Esophagus squamous epithelium (tissue), 5 donors: ENCODE results near the gene SCRN3. TPM values are rescaled to one million over a fixed set of nuclear protein-coding genes. Genes with fewer than 3 reads are reported as not detected.

Experiments
- DNase-seq: peaks from one replicate; lab custom pipeline; 2025; lab: John Stamatoyannopoulos, UW
- H3K27ac ChIP-seq, 4 donors: fragments of 200-600 bp; sonication (generic); one replicate each; pipeline ENCODE4 v1.5.1; 2016 to 2019; ENCODE audit warnings: mild to moderate bottlenecking in 1 of 4
- H3K27me3 ChIP-seq, 4 donors: fragments of 200-600 bp; sonication (generic); 1 replicate in 3 of 4; 2 replicates in 1 of 4; pipeline versions ENCODE4 v1.5.1 to v1.6.0; 2017 to 2021; ENCODE audit warnings: antibody characterized with exemption in 1 of 4
- H3K36me3 ChIP-seq, 3 donors: fragments of 200-600 bp; sonication (generic); one replicate each; pipeline ENCODE4 v1.5.1; 2016 to 2019
- H3K4me1 ChIP-seq, 3 donors: fragments of 200-600 bp; sonication (generic); one replicate each; pipeline ENCODE4 v1.5.1; 2017 to 2019
- H3K4me3 ChIP-seq, 4 donors: fragments of 200-600 bp; sonication (generic); 1 replicate in 3 of 4; 2 replicates in 1 of 4; pipeline ENCODE4 v1.5.1; 2016 to 2019; ENCODE audit warnings: mild to moderate bottlenecking in 2 of 4, moderate library complexity in 1 of 4
- H3K9me3 ChIP-seq, 3 donors: fragments of 200-600 bp; sonication (generic); one replicate each; pipeline ENCODE4 v1.5.1; 2016 to 2019
- CTCF ChIP-seq, 6 experiments: fragments of 450-650 bp in 4 of 6; fragments of 200-600 bp in 2 of 6; sonication (generic) in 2 of 6; IDR thresholded peaks; one replicate each; pipeline ENCODE4 v1.5.1; 2016 to 2019; ENCODE audit warnings: antibody characterized with exemption in 6 of 6, mild to moderate bottlenecking in 4 of 6, moderate library complexity in 4 of 6
- POLR2A ChIP-seq, 4 donors: fragments of 450-650 bp; IDR thresholded peaks; one replicate each; pipeline ENCODE4 v1.6.1; 2017; ENCODE audit warnings: antibody characterized with exemption in 4 of 4, mild to moderate bottlenecking in 4 of 4, moderate library complexity in 3 of 4
- WGBS, 2 donors: methylation state at CpG; one replicate each; pipeline ENCODE4 v1.1.5; 2018; 5-methylcytosine and 5-hydroxymethylcytosine counted together
- intact Hi-C: fragments of 100-400 bp; cut with DNase I; formaldehyde crosslinking; loops from one replicate; pipeline ENCODE4 v1.15.0; 2022
- total RNA-seq, 4 donors: library from RNA; depleted of rRNA; stranded (reverse); fragments of >200 nt; gene quantifications; one replicate each; pipeline ENCODE4 v1.1.0, GENCODE V29; 2016
- donor health status: DM: yes; HTN: yes; CAD: no.

Gene SCRN3
- total RNA-seq, 4 donors from 2014 or later, result 15.1 to 23.1 (median 18.7) TPM

DNA sequence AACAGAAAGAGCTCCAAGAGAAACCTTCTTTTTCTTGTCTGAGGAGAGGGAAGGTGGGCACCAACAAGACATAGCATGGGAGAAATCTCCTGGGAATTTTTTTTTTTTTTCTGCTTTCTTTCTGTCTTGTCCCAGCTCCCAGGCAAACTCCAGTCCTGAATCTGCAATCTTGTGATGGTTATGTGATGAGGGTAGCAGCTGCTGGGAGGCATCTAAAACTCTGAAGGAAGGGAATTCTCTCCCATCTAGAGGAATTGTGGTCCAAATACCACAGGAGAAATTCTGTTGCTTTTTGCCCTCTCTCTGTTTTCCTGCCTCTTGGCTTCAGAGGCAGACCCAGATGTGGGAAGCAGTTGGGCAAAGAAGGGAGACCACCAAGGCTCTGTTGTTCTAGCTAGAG lies 16.7 kb downstream of the SCRN3 start:
- TF ChIP-seq POLR2A (IDR thresholded peaks at IDR 0.05), result no peak
- no peak for TF ChIP-seq CTCF (IDR thresholded peaks at IDR 0.05)
- Histone ChIP-seq H3K27ac (no peak overlapping the region), H3K4me3 (no peak overlapping the region), H3K27me3 (no peaks in the 10 kb centered on the region), H3K4me1 (no peaks in the 10 kb centered on the region), H3K36me3 (peaks cover 0 to 40% (median 0%) of the 10 kb centered on the region in 3 donors), H3K9me3 (no peaks in the 10 kb centered on the region)
- no peak for DNase-seq
- intact Hi-C loops, result no loop called here

GRCh38 chr2:174428214-174428613 lies 32.7 kb downstream of the SCRN3 start:
- TF ChIP-seq CTCF (IDR thresholded peaks at IDR 0.05), result no peak
- TF ChIP-seq POLR2A (IDR thresholded peaks at IDR 0.05), result no peak
- WGBS, 2 donors, result 93 to 96% methylated on average over 1 of the region's 1 CpG

DNA sequence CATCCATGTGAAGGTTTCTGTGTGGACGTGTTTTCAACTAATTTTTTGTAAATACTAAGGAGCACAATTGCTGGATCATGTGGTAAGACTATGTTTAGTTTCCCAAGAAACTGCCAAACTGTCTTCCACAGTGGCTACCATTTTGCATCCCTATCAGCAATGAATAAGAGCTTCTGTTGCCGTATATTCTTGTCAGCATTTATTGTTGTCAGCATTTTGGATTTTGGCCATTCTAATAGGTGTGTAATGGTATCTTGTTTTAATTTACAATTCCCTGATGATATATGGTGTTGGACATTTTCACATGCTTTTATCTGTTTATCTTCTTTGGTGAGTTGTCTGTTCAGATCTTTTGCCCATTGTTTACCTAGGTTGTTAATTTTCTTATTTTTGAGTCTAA lies 34.5 kb downstream of the SCRN3 start:
- 90 to 92% methylated on average over 2 of the region's 2 CpGs for WGBS, 2 donors
- Histone ChIP-seq H3K27me3 (no peaks in the 10 kb centered on the region), H3K4me3 (no peak overlapping the region), H3K4me1 (no peaks in the 10 kb centered on the region), H3K9me3 (no peaks in the 10 kb centered on the region), H3K36me3 (peaks cover 0 to 78% (median 0%) of the 10 kb centered on the region in 3 donors), H3K27ac (no peak overlapping the region)
- intact Hi-C loops, result no loop called here
- DNase-seq, result no peak
- no peak for TF ChIP-seq POLR2A (IDR thresholded peaks at IDR 0.05)
- TF ChIP-seq CTCF (IDR thresholded peaks at IDR 0.05), result no peak

More at GRCh38 chr2:174428214-174428613, 32.7 kb downstream of the SCRN3 start:
- Histone ChIP-seq H3K9me3 (no peaks in the 10 kb centered on the region), H3K27ac (no peak overlapping the region), H3K27me3 (no peaks in the 10 kb centered on the region), H3K4me1 (no peaks in the 10 kb centered on the region), H3K4me3 (no peak overlapping the region), H3K36me3 (peaks cover 0 to 84% (median 0%) of the 10 kb centered on the region in 3 donors)
- intact Hi-C loops, result no loop called here
- DNase-seq, result no peak

- H3K4me1 ChIP-seq, result no peaks in the 10 kb centered on the region
- no peaks in the 10 kb centered on the region for H3K9me3 ChIP-seq
- intact Hi-C loops, result no loop called here
- TF ChIP-seq POLR2A (IDR thresholded peaks at IDR 0.05) (no peak), CTCF (IDR thresholded peaks at IDR 0.05) (no peak)
- no peaks in the 10 kb centered on the region for H3K27me3 ChIP-seq
- DNase-seq, result no peak
- WGBS, 2 donors, result 90 to 100% methylated on average over 1 of the region's 1 CpG
- H3K36me3 ChIP-seq, result peaks cover 0 to 76% (median 0%) of the 10 kb centered on the region in 3 donors
- no peak overlapping the region for H3K4me3 ChIP-seq
- H3K27ac ChIP-seq, result no peak overlapping the region
Observed at GRCh38 chr2:174431902-174432301, 36.4 kb downstream of the SCRN3 start.

DNA sequence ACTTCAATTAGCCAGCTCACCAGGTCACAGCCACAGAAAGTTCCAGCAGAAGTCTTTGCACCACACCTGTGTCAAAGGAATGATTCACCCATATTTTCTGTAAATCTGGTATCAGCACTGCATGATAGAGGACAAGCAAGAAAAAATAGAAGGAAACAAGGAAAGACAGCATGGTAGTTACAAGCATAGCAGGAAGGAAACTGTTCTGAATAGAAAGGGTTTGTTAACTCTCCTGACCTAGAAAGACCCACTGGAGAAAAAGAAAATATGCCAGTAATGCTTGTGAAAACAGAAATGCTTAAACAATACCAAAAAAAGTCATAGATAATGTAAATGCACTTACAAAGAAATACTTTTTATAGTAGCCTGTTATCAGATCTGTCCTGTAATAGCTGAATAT lies 40.8 kb downstream of the SCRN3 start:
- no peaks in the 10 kb centered on the region for H3K4me1 ChIP-seq
- no peaks in the 10 kb centered on the region for H3K27me3 ChIP-seq
- H3K4me3 ChIP-seq, result no peak overlapping the region
- intact Hi-C loops, result no loop called here
- no peak for DNase-seq
- H3K9me3 ChIP-seq, result no peaks in the 10 kb centered on the region
- H3K27ac ChIP-seq, result no peak overlapping the region
- peaks cover 0 to 53% (median 0%) of the 10 kb centered on the region in 3 donors for H3K36me3 ChIP-seq
- TF ChIP-seq CTCF (IDR thresholded peaks at IDR 0.05) (no peak), POLR2A (IDR thresholded peaks at IDR 0.05) (no peak)
